Activated T-cell treated with anti-CD3 and anti-CD28 coated beads for 48 hours (primary cell): ENCODE results near the gene FTCD.
"Not testable (repeated sequence)": the region's sequence is repeated elsewhere in the genome, so short reads cannot be mapped to it uniquely, and the experiment has no call there.

ENCODE experiments used
- DNase-seq: peaks from one replicate; pipeline ENCODE4 v3.0.0-alpha.2; 2020; ENCODE audit warnings: low read depth

FTCD gene

GRCh38 chr21:46171996-46172862 lies 16.9 kb upstream of the FTCD start:
- no peak for DNase-seq

GRCh38 chr21:46171585-46171984 lies 16.2 kb upstream of the FTCD start:
- DNase-seq = no peak

GRCh38 chr21:46170436-46171193 lies 15.2 kb upstream of the FTCD start:
- not testable (repeated sequence) for DNase-seq

GRCh38 chr21:46168659-46169386 lies 13.4 kb upstream of the FTCD start:
- DNase-seq = no peak

- no peak for DNase-seq
Measured at GRCh38 chr21:46168238-46168637, 12.9 kb upstream of the FTCD start.

GRCh38 chr21:46165098-46165497 lies 9.7 kb upstream of the FTCD start:
- no peak for DNase-seq

GRCh38 chr21:46163380-46163779 lies 8.0 kb upstream of the FTCD start:
- DNase-seq = no peak

GRCh38 chr21:46161633-46162592 lies 6.5 kb upstream of the FTCD start:
- DNase-seq = no peak

GRCh38 chr21:46160907-46161632 lies 5.7 kb upstream of the FTCD start:
- DNase-seq = no peak

GRCh38 chr21:46160657-46160906 lies 5.2 kb upstream of the FTCD start:
- no peak for DNase-seq

GRCh38 chr21:46159841-46160656 lies 4.7 kb upstream of the FTCD start:
- DNase-seq = no peak

GRCh38 chr21:46159390-46159789 lies 4.0 kb upstream of the FTCD start:
- no peak for DNase-seq

GRCh38 chr21:46158666-46159300 lies 3.4 kb upstream of the FTCD start:
- DNase-seq = no peak

- no peak for DNase-seq
Measured at GRCh38 chr21:46157987-46158451, 2.6 kb upstream of the FTCD start.

GRCh38 chr21:46157396-46157986 lies 2.1 kb upstream of the FTCD start:
- DNase-seq = no peak

- no peak for DNase-seq
Measured at GRCh38 chr21:46156678-46157077, 1.3 kb upstream of the FTCD start.

GRCh38 chr21:46156378-46156645 lies 933 bp upstream of the FTCD start:
- DNase-seq = no peak

- no peak for DNase-seq
Measured at GRCh38 chr21:46154955-46155513, 345 bp downstream of the FTCD start.
